ENCODE measurements around the gene ATP2C2.

- TF ChIP-seq TAF1 (IDR thresholded peaks at IDR 0.05; ENCODE audit: borderline replicate concordance, insufficient read depth, low read length) (no peak), REST (IDR thresholded peaks at IDR 0.05; ENCODE audit: insufficient read depth in 1 of 2, low read depth in 2 of 2, low read length in 2 of 2) (no peak), POLR2AphosphoS5 (IDR thresholded peaks at IDR 0.05; ENCODE audit: low read depth, low read length) (no peak)
Measured at GRCh38 chr16:84413244-84414004, 45.1 kb downstream of the ATP2C2 start.

Measured in PFSK-1 (cell line).